Epithelial cell of esophagus (primary cell): ENCODE data around the gene TRIO.

Experiments used
- DNase-seq: peaks from one replicate; pipeline ENCODE4 v3.0.0; 2010; ENCODE audit warnings: low read depth
- H3K4me3 ChIP-seq: 2 replicates; pipeline ENCODE4 v1.5.1; 2011; ENCODE audit warnings: mild to moderate bottlenecking, low read length, control low read depth
- TF ChIP-seq, protein P1 (sequence below): IDR thresholded peaks from 2 replicates; pipeline ENCODE4 v1.5.1; 2011; ENCODE audit warnings: low read depth, mild to moderate bottlenecking, low read length, control low read depth, inconsistent platforms; ENCODE audit not compliant: insufficient read depth; ENCODE audit errors: missing control alignments

Gene TRIO

DNA sequence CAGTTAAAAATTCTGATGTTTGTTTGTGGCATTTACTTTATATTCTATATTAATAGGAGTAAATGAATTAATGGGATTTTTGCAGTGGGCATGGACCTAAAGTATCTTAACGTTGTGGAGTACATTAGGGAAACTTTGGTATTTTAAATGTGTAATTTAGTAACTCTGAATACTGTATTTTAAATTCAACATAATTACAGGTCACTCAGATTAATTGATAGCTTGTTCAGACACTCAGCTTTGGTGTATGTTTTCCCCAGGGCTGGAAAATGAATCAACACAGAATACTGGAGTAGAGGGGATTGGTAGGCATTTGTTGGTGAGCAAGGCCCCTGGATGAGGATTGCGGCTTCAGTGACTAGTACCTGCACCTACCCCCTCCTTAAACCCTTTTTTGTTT, 117.5 kb downstream of the TRIO start:
- DNase-seq, result no peak
- H3K4me3 ChIP-seq, result no peak overlapping the region
- TF ChIP-seq, protein P1, sequence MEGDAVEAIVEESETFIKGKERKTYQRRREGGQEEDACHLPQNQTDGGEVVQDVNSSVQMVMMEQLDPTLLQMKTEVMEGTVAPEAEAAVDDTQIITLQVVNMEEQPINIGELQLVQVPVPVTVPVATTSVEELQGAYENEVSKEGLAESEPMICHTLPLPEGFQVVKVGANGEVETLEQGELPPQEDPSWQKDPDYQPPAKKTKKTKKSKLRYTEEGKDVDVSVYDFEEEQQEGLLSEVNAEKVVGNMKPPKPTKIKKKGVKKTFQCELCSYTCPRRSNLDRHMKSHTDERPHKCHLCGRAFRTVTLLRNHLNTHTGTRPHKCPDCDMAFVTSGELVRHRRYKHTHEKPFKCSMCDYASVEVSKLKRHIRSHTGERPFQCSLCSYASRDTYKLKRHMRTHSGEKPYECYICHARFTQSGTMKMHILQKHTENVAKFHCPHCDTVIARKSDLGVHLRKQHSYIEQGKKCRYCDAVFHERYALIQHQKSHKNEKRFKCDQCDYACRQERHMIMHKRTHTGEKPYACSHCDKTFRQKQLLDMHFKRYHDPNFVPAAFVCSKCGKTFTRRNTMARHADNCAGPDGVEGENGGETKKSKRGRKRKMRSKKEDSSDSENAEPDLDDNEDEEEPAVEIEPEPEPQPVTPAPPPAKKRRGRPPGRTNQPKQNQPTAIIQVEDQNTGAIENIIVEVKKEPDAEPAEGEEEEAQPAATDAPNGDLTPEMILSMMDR, result no peak

DNA sequence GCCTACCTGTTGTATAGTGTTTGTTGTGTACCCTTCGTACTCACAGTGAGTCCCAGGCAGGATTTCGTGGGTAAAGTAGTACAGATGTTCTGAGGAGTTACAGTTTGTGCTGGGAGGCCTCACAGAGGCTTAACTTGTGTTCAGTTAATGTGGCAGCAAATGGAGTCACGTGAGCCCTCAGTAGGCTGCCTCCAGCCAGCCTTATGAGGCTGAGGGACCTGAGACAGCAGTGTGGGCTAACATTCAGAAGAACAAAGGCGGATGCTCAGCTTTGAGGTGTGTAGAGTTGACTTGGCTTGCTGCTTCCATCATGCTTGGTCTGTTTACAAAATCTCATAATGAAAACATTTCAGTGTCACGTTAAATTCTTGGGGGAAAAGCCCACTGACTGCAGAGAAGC, 118.1 kb downstream of the TRIO start:
- TF ChIP-seq, protein P1, result no peak
- no peak for DNase-seq
- no peak overlapping the region for H3K4me3 ChIP-seq

DNA sequence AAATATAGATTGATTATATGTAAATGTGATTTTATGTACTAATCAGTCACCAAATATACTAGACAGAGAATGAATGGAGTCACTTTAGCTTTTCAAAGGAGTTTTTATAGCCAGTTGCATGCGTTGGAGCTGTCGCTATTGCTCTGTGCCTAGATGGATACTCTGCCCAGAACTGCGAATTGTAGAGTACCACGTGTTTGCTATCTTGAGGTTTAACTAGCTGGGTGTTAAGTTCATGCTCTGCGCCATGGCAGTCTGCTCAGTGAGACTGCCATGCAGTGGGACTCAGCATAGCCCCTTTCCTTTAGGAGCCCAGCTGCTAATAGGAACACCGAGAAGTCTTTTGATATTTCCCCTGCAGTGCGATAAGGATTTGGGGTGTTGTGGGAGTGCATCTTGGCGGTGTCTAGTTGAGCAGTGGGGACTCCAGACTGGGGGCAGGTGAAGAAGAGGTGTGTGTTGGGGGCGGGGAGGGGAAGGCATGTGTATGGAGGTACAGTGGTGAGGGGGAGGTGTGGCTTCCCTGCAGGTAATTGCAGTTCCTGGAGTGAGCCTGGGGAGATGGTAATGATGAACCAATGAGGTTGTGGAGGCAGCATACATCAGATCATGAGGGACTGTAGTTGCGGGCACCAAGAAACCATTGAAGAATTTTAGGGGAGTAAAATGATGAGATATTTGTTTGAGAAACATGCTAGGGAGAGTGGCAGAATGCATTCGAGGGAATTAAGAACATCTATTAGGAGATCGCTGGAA, 118.9 kb downstream of the TRIO start:
- TF ChIP-seq, protein P1, result no peak
- H3K4me3 ChIP-seq, result no peak overlapping the region
- no peak for DNase-seq

DNA sequence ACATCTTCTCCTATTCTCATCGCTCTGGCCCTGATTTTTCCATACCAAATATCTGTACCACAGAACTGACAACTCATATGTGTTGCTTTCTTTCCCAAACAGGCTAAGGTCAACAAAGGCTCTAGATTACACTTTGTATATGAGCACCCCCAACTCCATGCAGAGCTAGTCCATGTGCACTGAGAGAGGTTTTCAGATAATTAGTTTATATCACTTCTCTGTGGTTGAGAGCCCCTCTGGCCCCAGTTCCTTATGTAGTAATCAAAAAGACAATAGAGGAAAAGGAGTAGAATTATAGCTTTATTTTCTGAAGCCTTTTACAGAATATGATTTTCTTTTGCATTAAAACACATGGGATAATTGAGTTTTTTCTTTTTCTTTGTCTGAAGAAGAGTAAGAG, 120.0 kb downstream of the TRIO start:
- no peak overlapping the region for H3K4me3 ChIP-seq
- DNase-seq, result no peak
- TF ChIP-seq, protein P1, result no peak

DNA sequence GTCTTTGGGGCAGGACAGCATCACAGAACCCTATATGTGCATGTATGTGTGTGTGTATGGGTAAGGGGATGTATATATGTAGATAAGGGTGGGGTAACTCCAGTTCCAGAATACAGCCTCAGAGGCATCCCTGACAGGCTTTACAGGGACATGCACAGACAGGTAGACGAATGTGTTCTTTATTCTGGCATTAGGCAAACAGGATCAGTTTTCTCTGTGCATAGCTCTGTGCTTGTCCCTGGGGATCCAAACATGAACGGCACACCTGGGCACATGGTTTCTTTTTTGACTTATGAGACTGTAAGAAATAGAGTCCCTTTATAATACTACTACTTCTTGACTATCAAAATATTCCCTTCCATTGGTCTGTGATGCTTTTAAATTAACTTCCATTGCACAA, 120.6 kb downstream of the TRIO start:
- TF ChIP-seq, protein P1, result no peak
- DNase-seq, result peak; percentile 87
- H3K4me3 ChIP-seq, result peak overlapping the region; percentile 6

DNA sequence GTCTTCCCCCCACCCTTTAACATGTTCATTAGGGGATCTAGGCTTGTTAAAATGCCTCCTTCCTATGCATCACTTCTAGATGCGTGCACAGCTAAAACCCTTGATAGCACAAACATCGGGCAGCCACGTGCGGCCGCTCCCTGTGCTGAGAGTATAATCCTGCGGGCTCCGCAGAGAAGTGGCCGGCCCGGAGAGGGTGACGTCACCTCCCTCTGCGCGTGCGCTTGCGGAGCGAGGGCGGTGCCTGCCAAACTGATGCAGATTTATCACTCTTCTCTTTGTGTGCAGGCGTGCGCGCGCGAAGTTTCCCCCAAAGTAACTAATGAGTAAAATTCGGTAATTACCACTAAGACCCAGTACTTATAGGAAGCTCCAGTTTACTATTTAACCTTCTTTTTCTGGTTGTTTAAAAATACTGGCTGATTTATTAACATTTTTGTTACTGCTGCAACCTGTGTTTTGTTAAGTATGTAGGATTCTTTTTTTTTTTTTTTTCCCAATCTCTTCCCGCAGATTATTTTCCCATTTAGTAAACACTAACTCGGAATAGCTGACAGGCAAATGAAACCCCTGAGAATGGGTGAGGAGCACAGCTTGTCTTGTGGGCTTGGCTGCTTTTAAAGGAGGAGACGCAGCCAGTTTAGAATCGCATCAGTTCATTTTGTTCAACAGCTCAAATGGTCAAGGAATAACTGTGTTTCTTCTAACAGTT, 121.6 kb downstream of the TRIO start:
- peak; percentile 97 for DNase-seq
- peak overlapping the region; percentile 27 for H3K4me3 ChIP-seq
- TF ChIP-seq, protein P1, result no peak
